Embryonic facial prominence (tissue), 1 donor: ENCODE data around the gene MCM9.
A peak's percentile ranks its signal among the peaks of the same experiment; 100 is the strongest.
"Not testable (repeated sequence)": the region's sequence is repeated elsewhere in the genome, so short reads cannot be mapped to it uniquely, and the experiment has no call there.

Experiments
- DNase-seq: peaks from one replicate; pipeline ENCODE4 v3.0.0-alpha.2; 2016; ENCODE audit errors: extremely low spot score

Gene MCM9

DNA sequence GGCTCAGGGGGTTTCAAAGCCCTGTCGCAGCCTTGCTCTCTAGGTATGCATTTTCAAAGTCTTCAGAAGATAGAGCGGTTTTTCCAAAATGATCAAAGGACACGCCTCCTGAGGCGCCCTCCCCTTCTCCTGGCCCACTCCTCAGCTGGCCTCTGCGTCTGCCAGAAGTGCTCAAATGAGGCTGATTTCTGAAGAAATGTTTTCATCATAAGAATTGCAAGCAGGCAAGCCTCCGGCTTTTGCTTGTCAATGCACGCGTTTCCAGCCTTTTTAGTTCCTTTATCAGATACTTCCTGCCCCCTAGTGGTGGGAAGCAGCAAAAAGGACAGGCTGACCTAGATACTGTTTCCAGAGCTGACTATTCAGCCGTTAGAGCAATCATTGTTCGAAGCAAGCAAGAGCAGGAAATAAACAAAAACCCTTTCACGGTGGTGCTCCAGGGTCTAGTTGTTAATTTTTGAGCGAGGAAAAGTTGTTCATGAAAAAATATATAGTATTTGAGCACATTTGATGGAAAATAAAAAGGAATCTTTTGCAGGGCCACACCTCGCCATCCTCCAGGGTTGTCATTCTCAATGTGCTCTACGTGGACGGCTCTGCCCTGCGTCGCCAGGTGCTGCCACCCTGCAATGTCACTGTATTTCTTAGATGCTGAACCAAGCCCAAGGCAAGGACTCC is 134.4 kb downstream of the MCM9 start:
- DNase-seq: peak; percentile 80

DNA sequence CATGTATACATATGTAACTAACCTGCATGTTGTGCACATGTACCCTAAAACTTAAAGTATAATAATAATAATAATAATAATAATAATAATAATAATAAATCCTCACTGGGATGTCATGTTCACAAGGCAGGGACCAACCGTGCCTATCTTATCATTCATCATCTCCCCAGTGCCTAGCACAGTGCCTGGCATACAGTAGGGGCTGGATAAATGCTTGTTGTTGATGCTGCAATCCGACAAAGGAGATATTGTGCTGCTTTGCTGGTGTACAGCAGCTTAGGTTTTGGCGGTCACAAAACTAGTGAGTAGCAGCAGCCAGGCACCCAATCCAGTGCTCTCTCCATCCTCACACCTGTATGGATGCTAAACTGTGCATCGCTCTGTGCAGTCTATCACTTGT is 135.1 kb downstream of the MCM9 start:
- DNase-seq: no peak

DNA sequence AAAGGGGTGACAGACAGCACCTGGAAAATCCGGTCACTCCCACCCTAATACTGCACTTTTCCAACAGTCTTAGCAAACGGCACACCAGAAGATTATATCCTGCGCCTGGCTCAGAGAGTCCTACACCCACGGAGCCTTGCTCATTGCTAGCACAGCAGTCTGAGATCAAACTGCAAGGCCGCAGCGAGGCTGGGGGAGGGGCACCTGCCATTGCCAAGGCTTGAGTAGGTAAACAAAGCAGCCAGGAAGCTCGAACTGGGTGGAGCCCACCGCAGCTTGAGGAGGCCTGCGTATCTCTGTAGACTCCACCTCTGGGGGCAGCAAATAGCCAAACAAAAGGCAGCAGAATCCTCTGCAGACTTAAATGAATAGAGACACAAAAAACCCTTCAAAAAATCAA is 138.4 kb downstream of the MCM9 start:
- DNase-seq: not testable (repeated sequence)

DNA sequence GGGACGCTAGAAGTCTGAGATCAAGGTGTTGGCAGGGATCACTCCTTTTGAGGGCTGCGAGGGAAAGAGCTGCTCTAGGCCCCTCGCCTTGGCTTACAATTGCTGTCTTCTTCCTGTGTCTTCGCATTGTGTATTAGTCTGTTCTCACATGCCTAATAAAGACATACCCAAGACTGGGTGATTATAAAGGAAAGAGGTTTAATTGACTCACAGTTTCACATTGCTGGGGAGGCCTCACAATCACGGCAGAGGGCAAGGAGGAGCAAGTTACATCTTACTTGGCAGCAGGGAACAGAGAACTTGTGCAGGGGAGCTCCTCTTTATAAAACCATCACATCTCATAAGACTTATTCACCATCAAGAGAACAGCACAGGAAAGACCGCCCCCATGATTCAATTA is 143.5 kb downstream of the MCM9 start:
- no peak for DNase-seq

DNA sequence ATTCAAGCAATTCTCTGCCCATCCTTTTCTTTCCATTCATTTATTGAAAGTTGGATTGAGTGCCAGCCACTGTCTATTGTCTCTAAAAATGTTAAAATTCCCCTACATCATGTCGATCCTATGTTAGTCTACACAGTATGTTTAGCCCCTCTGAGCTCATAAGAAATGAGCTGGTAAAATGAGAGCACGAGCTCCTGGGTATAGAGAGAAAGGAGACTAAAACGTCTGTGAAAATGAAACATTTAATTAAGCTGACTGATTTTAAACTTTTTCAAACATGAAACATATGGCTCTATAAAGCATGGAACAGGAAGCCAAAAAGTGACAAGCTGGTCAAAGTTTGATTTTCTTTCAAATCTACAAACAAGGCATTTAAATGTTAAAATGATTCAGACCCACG is 145.0 kb downstream of the MCM9 start:
- DNase-seq: no peak

DNA sequence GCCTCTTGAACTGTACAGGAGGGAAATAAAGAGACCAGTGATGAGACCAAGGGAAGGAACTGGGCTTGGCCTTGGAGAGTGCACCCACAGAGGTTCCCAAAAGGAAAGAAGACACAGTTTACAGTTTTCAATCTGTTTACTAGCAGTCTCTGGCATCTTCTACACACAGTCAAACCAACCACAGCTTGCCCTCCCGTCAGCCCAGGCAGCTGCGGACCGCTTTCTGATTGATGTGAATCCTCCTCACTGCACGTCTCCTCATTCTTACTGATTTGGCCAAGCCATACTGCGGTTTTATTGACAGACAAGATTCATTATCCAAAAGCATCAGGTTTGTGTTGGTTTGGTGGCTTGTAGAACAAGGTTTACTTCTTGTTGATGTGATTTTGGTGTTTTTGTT is 145.5 kb downstream of the MCM9 start:
- no peak for DNase-seq

DNA sequence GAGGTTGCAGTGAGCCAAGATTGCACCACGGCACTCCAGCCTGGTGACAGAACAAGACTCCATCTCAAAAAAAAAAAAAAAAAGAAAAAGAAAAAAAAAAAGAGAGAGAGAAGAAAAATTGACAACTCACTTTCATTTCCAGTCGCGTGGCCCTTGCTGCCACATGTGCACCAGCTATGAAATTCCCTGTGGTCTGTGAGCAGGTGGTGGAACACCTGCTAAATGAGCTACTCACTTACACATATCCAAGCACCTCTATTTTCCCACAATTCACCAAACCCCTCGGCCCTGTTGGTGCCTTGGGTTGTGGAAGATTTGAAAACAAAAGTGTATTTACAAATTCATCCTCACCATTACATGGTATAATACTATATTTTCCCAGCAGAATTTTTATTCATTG is 146.3 kb downstream of the MCM9 start:
- DNase-seq: no peak

DNA sequence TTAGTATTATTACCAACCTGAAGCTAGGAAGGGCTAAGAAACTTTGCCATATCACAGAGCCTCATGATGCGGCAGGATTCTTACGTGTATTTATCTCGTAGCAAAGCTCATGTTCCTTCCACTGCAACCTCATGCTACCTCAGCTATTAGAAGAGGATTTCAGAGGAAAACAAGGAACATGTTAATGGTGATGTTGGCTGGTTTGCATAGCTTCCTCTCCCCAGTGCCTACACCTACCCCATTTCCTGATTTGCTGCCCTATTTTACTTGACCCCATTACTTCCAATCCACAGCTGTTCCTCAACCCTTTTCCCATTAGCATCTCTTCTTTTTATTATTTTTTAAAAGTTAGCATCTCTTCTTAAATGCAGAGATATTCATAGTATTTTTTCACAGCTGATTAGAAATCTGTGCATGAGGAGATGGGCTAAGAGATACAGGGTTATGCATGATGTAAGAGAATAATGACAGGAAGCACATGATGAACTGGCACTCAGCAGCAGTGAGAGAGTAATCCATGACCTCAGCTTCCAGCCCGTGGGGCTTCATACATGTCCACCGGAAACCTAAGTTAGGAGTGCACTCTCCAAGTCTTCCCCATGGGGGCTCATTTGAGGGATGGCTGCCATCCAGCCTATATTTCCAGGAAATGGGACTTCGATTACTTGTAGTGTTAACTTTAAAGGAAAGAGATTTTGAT is 147.1 kb downstream of the MCM9 start:
- DNase-seq: no peak

DNA sequence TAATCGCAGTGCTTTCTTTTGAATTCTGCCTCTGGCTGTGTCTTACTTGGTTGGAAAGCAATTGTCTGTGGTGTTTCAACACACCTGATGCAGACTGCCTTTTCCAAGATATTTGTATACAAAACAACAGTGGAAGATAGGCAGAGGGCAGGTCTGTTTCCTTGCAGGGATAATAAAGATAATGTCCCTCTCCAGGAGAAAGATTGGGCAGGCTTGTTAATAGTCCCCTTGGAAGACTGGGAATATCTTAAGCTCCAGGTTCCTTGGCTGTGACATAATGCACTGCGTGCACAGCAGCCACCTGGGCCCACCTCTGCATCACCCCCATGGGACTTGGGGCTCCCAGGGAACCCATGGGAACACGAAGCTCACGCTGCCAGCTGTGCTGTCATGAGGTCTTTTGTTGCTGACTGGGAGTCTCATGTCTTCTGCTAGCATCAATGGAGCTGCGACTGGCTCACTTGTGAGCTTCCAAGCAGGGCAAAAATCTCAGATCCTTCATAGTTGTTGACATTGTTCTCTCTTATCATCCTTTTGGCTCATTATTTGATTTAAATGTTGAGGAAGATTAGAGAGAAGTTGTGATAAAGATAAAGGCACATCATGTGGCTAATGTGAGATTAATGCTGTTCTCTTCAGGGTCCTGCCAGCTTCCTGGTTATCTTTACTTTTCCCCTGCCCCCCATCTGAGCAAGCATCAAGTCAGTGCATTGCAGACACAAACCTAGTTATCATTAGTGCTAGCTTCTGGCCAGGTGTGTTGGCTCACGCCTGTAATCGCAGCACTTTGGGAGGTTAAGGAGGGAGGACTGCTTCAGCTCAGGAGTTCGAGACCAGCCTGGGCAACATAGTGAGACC is 148.1 kb downstream of the MCM9 start:
- no peak for DNase-seq

DNA sequence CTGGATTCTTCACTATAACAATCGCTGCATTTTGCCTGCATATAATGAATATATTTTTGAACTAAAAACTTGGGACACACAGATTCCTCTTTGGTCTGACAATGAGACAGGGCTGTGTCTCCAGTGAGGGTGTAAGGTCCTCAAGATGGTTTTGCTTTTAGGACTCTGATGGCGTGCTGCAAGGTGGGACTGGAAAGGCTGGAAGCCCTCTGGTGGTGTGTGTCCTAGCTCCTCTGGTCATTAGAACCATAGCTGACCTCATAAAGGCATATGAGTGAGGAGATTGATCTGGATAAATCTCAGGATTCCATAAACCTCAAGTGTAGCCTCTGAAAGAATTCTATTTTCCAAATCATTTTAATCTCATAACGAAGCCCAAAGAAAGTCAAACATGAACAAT is 149.4 kb downstream of the MCM9 start:
- DNase-seq: no peak

DNA sequence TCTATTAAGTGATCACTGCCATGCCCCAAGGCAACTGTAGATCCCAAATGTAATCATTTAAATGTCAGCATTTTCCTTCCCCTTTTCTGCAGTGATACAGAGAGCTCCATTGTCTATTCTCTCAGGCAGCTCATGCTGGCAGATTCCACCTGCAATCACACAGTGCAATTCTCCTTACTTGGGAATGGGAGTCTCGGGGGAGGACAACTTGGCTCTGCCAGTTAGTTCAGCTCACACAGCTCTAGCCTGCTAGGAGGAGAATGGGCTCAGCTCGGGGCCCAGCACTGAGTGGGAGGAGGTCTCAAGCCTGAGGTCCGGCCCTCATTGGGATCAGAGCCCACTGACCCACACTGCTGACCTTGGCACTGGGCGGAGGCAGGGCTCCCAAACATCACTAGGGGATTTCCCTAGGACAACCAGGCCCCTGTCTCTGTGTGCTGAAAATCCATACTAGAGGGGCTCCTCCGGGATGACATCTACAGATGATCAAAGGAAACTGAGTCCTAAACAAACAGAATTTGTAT is 150.3 kb downstream of the MCM9 start:
- DNase-seq: no peak

DNA sequence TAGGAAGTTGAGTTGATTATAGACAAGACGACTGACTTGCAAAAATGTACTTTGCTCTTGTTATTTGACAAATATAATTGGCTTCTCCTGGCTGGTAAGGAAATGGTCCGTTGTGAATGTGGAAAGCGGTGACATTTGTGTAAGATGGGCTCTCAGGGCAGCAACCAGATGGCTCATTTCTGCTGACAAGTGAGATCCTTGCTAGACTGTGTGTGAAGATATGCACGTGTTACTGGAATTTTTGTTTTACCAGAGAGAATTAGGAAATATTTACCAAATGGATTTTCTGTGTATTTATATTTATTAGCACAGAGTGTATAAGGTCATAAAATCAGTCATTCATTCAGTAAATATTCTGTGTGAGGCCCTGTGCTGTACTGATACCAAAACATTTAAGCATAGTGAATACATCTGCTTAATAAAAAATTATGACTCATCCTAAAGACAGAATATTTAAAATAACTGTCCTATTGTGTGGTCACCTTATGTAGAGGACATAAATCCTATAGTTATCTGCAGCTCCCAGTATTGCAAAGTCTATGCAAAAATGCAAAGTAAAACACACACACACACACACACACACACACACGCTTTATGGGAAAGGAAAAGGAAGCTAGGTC is 150.9 kb downstream of the MCM9 start:
- no peak for DNase-seq

DNA sequence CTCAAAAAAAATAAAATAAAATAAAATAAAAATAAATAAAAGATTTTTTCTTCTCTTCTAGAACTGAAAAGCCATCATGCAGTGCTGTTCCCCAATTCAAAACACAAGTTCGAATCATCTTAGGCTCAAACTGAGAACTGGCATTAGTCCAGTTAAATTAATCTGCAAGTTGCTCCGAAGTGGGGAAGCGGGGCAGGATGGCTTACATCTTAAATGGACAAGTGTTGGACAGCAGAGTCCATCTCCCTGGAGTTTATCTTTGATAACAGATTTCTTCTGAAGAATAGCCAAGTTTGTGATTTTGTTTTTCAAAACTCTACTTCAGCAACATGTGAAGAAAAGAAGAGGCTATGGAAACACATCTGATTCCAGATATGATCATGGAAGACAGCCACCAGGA is 152.3 kb downstream of the MCM9 start:
- DNase-seq: no peak

DNA sequence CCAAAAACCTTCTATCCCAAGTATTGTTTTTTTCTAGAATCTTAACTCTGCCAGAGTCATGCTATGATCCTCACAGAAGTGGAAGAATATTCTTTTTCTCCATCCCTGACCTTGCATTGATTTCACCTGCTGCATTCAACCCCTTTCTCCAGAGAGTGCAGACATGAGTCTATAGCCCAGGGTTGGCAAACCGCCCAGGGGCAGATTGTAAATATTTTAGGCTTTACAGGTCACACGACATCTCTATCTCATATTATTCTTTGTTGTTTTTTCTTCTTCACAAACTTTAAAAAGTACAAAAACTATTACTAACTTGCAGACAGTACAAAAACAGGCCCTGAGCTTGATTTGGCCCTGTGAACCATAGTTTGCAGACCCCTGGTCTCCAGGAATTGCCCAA is 153.1 kb downstream of the MCM9 start:
- DNase-seq: no peak

DNA sequence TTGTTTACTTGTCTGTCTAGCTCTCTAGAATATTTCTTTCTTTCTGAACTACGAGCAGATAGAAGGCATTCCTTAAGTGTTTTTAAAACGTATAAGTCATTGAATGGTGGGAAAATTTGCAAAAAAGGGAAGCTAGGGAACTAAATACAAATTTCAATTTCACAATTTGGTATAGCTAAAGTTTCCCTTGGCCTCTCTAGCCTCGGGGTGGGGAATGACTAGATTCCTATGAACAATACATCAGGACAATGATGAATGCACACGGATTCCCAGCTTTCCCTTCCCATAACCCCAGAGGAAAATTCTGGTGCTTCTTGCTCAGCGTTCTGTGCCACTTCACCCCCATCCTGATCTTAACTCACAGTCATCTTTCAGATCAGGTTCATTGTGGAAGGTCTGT is 154.3 kb downstream of the MCM9 start:
- no peak for DNase-seq

DNA sequence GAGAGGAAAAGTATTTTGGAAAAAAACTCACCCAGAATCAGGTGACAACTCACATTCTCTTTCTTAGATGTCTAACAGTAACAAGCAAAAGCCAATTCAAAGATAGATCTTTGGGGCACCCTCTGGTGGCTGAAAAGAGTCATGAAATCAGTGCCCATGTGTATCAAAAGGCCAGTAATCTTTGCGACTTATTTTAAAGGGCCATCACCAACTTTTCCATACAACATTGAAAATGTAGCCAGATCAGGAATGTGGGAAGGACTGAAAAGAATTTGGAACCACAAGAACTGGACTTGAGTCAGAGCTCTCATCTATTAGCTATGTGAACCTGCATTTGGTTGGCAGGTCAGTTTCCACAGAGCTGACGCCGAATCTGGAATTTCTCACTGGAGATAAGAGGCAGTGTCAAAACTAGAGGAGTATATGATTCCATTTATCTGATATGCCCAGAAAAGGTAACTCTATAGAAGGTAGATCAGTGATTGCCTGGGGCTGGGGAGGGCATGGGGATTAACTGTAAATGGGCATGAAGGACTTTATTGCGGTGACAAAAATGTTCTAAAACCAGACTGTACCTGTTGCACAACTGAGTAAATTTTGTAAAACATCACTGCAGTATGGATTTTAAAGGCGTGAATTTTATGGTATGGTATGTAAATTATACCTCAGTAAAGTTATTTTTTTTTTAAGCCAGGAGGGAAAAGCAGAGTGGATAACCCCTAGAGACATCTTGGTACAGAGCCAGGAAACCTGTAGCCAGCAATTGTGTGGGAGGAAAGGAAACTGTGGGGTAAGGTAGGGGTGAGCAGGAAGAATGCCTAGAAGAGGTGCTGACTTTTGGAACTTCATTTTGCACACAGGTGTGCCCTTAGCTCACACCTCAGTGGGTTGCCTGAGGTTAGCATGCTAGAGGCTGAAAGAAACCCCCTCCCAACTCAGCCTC is 158.1 kb downstream of the MCM9 start:
- DNase-seq: no peak

DNA sequence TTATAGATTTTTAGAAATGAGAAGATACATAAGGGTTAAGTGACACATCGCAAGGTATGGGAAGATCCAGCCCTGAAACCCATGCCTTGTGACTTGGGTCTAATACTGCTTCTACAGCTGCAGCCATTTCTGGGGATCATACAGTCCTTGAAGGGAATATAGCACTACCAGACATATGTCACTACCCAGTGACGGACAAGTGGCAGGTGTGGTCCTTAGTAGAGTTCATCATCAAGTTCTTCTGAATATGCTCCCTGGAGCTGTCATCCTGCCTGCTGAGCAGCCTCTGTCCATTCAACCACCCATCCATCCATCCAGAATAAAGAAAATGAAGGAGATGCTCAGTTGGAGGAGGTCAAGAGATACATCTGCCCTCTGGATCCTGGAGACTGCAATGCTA is 159.6 kb downstream of the MCM9 start:
- no peak for DNase-seq

DNA sequence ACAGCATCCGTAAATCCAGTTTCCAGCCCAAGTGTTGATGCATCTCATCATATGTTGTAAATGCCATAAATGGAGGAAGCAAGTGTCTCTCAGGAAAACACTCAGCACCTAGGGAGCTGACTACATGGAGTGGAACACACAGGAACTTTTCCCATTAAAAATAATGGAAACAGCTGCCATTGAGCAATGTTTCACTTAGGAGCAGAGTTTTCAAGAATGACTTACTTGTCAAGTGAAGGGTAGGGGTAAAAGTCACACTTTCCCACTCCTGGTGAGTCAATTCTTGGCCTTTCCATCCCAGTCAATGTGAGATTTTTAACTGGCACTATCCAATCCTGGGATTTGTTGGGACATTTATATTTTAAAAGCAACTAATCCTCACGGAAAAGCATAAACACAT is 160.4 kb downstream of the MCM9 start:
- DNase-seq: no peak

DNA sequence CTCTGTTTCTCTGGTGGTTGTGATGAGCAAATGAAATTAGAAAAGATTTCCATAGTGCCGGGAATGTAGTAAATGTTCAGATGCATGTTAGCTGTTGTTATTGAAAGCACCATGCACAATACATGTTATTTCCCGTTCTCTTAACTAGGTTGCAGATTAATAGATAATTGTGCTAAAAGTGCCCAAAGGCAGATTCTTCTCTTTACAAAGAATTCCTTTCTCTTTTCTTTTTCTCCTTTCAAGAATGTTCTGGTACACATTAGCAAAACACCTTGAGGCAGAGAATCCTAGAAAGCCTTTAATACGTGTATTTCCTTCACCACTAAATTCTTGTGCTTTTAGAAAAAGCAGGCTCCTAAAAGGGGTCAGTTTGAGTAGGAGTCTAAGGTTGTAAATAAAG is 162.1 kb downstream of the MCM9 start:
- DNase-seq: no peak

DNA sequence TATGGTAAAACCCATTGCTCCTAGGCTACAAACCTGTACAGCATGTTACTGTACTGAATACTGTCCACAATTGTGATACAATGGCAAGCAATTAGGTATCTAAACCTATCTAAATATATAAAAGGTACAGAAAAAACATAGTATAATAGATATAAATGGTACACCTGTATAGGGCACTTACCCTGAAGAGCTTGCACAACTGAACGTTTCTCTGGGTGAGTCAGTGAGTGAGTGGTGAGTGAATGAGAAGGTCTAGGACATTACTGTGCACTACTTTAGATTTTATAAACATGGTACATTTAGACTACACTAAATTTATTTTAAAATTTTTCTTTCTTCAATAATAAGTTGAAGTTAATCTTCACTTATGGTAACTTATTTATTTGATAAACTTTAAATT is 163.7 kb downstream of the MCM9 start:
- no peak for DNase-seq

DNA sequence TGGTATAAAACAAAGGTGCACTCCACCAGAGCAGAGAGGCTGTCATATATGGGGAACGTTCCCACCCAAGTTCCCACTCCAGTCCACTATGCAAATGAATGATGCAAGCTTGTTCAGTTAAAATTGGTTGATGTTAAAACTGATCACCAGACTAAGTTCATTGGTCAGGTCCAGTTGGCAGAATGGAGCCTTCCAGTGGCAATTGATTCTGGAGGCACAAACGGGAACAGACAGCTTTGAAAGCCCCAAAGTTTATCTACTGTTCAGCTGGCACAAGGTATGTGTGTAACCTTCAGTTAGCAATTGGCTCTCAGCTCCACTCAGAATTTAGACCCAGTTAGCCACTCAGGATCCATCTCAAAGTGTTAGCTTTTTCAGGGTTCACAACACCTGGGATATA is 164.1 kb downstream of the MCM9 start:
- no peak for DNase-seq
